K562 (cell line): Measurements from ENCODE around the gene NYAP1. TPM values are rescaled to one million over a fixed set of nuclear protein-coding genes. Genes with fewer than 3 reads are reported as not detected.

Experiments
- C11orf30 ChIP-seq: fragments of 450-650 bp; IDR thresholded peaks from 2 replicates; pipeline ENCODE4 v1.6.1; 2016; ENCODE audit warnings: low read depth, mild to moderate bottlenecking
- CCNT2 ChIP-seq: IDR thresholded peaks from 2 replicates; pipeline ENCODE4 v1.6.1; 2011; ENCODE audit warnings: borderline replicate concordance, low read depth, mild to moderate bottlenecking, moderate library complexity, mixed read lengths, low read length; ENCODE audit not compliant: insufficient read length; ENCODE audit errors: extremely low read depth
- FOXO4 ChIP-seq: fragments of 450-650 bp; formaldehyde crosslinking; IDR thresholded peaks from 2 replicates; pipeline ENCODE4 v1.4.0; 2020; ENCODE audit warnings: mild to moderate bottlenecking, moderate library complexity
- GTF2E2 ChIP-seq: fragments of 200-800 bp; sonication (Bioruptor generic); IDR thresholded peaks from 2 replicates; pipeline ENCODE4 v1.6.1; 2016; ENCODE audit warnings: missing genetic modification characterization, missing compliant biosample characterization
- ID3 ChIP-seq, 2 experiments: fragments of 250-450 bp in 1 of 2; fragments of 450-650 bp in 1 of 2; sonication (Bioruptor Pico) in 1 of 2; IDR thresholded peaks; 2 replicates each; pipeline versions ENCODE4 v1.6.1 to v1.8.0; 2016 to 2021; ENCODE audit warnings: mild to moderate bottlenecking in 2 of 2, moderate library complexity in 2 of 2, missing compliant biosample characterization in 1 of 2, missing genetic modification characterization in 1 of 2
- KLF10 ChIP-seq: fragments of 250-450 bp; sonication (Bioruptor Pico); IDR thresholded peaks from 2 replicates; pipeline ENCODE4 v1.6.1; 2021; ENCODE audit warnings: matching md5 sums
- NFXL1 ChIP-seq: fragments of 450-650 bp; formaldehyde crosslinking; IDR thresholded peaks from 2 replicates; pipeline ENCODE4 v1.4.0; 2021; ENCODE audit warnings: mild to moderate bottlenecking
- PATZ1 ChIP-seq: fragments of 250-450 bp; sonication (Bioruptor Pico); IDR thresholded peaks from 2 replicates; pipeline ENCODE4 v1.5.0; 2020; ENCODE audit warnings: mild to moderate bottlenecking, borderline replicate concordance
- PCBP1 ChIP-seq: fragments of 200-400 bp; formaldehyde crosslinking; IDR thresholded peaks from 2 replicates; pipeline ENCODE4 v1.6.1; 2018; ENCODE audit warnings: mild to moderate bottlenecking, low read depth, low read length; ENCODE audit not compliant: poor library complexity, severe bottlenecking
- REST ChIP-seq, 2 experiments: fragments of 450-650 bp; formaldehyde crosslinking in 1 of 2; IDR thresholded peaks; 2 replicates each; pipeline versions ENCODE4 v1.4.0 to v1.6.1; 2014 to 2020; ENCODE audit warnings: mild to moderate bottlenecking in 2 of 2, borderline replicate concordance in 1 of 2, low read depth in 1 of 2
- TSC22D4 ChIP-seq: fragments of 450-650 bp; IDR thresholded peaks from 2 replicates; pipeline ENCODE4 v1.6.1; 2016; ENCODE audit warnings: missing genetic modification characterization, missing biosample characterization, control low read depth
- ZNF165 ChIP-seq: fragments of 250-450 bp; sonication (Bioruptor Pico); IDR thresholded peaks from 2 replicates; pipeline ENCODE4 v1.4.0; 2020; ENCODE audit warnings: borderline replicate concordance
- ZNF24 ChIP-seq: fragments of 450-650 bp; IDR thresholded peaks from 2 replicates; pipeline ENCODE4 v1.6.1; 2016
- polyA plus RNA-seq, 8 experiments: library from polyadenylated mRNA; depleted of rRNA in 4 of 8; stranded (reverse) in 5 of 8; unstranded in 3 of 8; fragments of >200 nt; fragmentation: Nextera tagmentation in 2 of 8; fragmentation: Illumina TruSeq in 1 of 8; extraction: Ambion mirVana in 2 of 8; extraction: Trizol in 1 of 8; gene quantifications; 2 replicates each; pipeline versions ENCODE4 v1.2.1 to v1.2.3, GENCODE V29; 2011 to 2014; ENCODE audit warnings: inconsistent platforms in 1 of 8, missing spikeins in 1 of 8
- total RNA-seq, 7 experiments: library from RNA; depleted of rRNA in 6 of 7; stranded (reverse); fragments of >200 nt in 6 of 7; fragmentation: Illumina TruSeq in 2 of 7; extraction: Trizol in 2 of 7; gene quantifications; 2 replicates each; pipeline versions ENCODE4 v1.2.1 to v1.2.3, GENCODE V29; 2011 to 2021; ENCODE audit warnings: low replicate concordance in 1 of 7
- TF ChIP-seq, protein P1 (sequence below): fragments of 450-650 bp; formaldehyde crosslinking; IDR thresholded peaks from 2 replicates; pipeline ENCODE4 v1.4.0; 2022; ENCODE audit warnings: mild to moderate bottlenecking, moderate library complexity

NYAP1 gene
- total and polyA plus RNA-seq, 9 of the 15 experiments (the other 6 are each of a cell fraction or from before 2014, with no cell fraction given), result 0.11 to 0.88 (median 0.22) TPM; not detected in 2

DNA sequence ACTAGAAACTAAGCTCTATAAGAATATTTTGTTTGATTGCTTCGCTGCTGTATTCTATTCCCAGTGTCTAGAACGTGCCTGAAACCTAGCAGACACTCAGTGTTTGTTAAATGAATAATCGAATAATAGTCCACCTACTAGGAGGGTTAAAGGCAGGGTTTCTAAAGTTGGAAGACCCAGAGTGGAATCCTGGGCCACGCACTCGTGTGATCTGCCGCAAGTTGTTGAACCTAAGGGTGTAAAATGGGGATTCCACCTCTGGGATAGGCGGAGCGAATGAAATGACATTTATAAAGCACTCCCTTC, 54.6 kb downstream of the NYAP1 start (continued):
- TF ChIP-seq NFXL1 (CRISPR knock-in tag), result 0 out of 2 replicates have a peak, but pooled peaks have one; percentile 63
- no peak for TF ChIP-seq REST (IDR thresholded peaks at IDR 0.05; ENCODE audit: borderline replicate concordance)
- no peak for TF ChIP-seq REST (CRISPR knock-in tag; IDR thresholded peaks at IDR 0.05; ENCODE audit: low read depth)
- no peak for TF ChIP-seq PATZ1 (CRISPR knock-in tag)
- TF ChIP-seq, protein P1, sequence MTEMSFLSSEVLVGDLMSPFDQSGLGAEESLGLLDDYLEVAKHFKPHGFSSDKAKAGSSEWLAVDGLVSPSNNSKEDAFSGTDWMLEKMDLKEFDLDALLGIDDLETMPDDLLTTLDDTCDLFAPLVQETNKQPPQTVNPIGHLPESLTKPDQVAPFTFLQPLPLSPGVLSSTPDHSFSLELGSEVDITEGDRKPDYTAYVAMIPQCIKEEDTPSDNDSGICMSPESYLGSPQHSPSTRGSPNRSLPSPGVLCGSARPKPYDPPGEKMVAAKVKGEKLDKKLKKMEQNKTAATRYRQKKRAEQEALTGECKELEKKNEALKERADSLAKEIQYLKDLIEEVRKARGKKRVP (CRISPR knock-in tag), result no peak
- TF ChIP-seq ZNF24, result no peak
- no peak for TF ChIP-seq KLF10 (CRISPR knock-in tag)
- TF ChIP-seq ID3 (CRISPR knock-in tag; IDR thresholded peaks at IDR 0.05), result no peak
- 0 out of 2 replicates have a peak, but pooled peaks have one; percentile 52 for TF ChIP-seq ID3 (tag; IDR thresholded peaks at IDR 0.05)
- TF ChIP-seq ZNF165 (CRISPR knock-in tag), result 0 out of 2 replicates have a peak, but pooled peaks have one; percentile 74
- TF ChIP-seq TSC22D4, result no peak
- no peak for TF ChIP-seq GTF2E2
- TF ChIP-seq PCBP1, result no peak
- no peak for TF ChIP-seq C11orf30
- TF ChIP-seq FOXO4, result no peak
- no peak for TF ChIP-seq CCNT2
